Thymus (tissue), 11 donors: Measurements from ENCODE around the gene THEM4. TPM values are rescaled to one million over a fixed set of nuclear protein-coding genes. Genes with fewer than 3 reads are reported as not detected.

Experiments
- DNase-seq, 9 donors: peaks; one replicate each; pipeline ENCODE4 v3.0.0-alpha.2; 2013; ENCODE audit warnings: low spot score in 9 of 9, low read depth in 6 of 9, missing footprints in 1 of 9
- H3K27ac ChIP-seq, 2 donors: one replicate each; pipeline ENCODE4 v1.5.1; 2013; ENCODE audit warnings: control low read depth in 1 of 2, low read depth in 1 of 2, low read length in 1 of 2, mild to moderate bottlenecking in 1 of 2, moderate library complexity in 1 of 2
- H3K27me3 ChIP-seq, 2 donors: one replicate each; pipeline ENCODE4 v1.5.1; 2013; ENCODE audit warnings: low read length in 1 of 2; ENCODE audit not compliant: control insufficient read depth in 2 of 2, insufficient read depth in 1 of 2
- H3K36me3 ChIP-seq, 2 donors: one replicate each; pipeline ENCODE4 v1.5.1; 2013; ENCODE audit warnings: low read length in 1 of 2, mild to moderate bottlenecking in 1 of 2, moderate library complexity in 1 of 2; ENCODE audit not compliant: control insufficient read depth in 2 of 2, insufficient read depth in 2 of 2
- H3K4me1 ChIP-seq, 2 donors: one replicate each; pipeline ENCODE4 v1.5.1; 2013; ENCODE audit warnings: low read length in 2 of 2; ENCODE audit not compliant: control insufficient read depth in 2 of 2, insufficient read depth in 2 of 2
- H3K4me3 ChIP-seq, 2 donors: one replicate each; pipeline ENCODE4 v1.5.1; 2013; ENCODE audit warnings: low read length in 2 of 2, control low read depth in 1 of 2, mild to moderate bottlenecking in 1 of 2
- H3K9me3 ChIP-seq, 2 donors: one replicate each; pipeline ENCODE4 v1.5.1; 2013; ENCODE audit warnings: low read length in 1 of 2, mild to moderate bottlenecking in 1 of 2; ENCODE audit not compliant: control insufficient read depth in 2 of 2, insufficient read depth in 1 of 2
- WGBS: extraction: QIAGEN DNeasy Blood & Tissue Kit; methylation state at CpG from one replicate; pipeline ENCODE4 v1.1.7; 2013; 5-methylcytosine and 5-hydroxymethylcytosine counted together
- polyA plus RNA-seq: library from polyadenylated mRNA; stranded (reverse); fragments of 200-250 nt; gene quantifications from one replicate; pipeline ENCODE4 v1.2.3, GENCODE V29; 2013
- total RNA-seq: library from RNA; stranded (reverse); fragments of 120-200 nt; gene quantifications from one replicate; pipeline ENCODE4 v1.2.4, GENCODE V29; 2013
- donor health status: healthy.

THEM4 gene
- total and polyA plus RNA-seq, 2 donors, result 6.9 to 46.2 TPM

- Histone ChIP-seq H3K4me3 (no peak overlapping the region), H3K27me3 (peaks cover 27 to 44% of the 10 kb centered on the region in 2 donors), H3K4me1 (peaks cover 36 to 39% of the 10 kb centered on the region in 2 donors), H3K36me3 (no peaks in the 10 kb centered on the region), H3K9me3 (peaks cover 0 to 4% of the 10 kb centered on the region in 2 donors), H3K27ac (no peak overlapping the region)
- no peak for DNase-seq
Observed at GRCh38 chr1:151840421-151840820, 68.9 kb downstream of the THEM4 start.

- Histone ChIP-seq H3K4me3 (peak within 1 kb of the TSS; percentile 26 to 42), H3K4me1 (peaks cover 36 to 44% of the 10 kb centered on the region in 2 donors), H3K9me3 (peaks cover 0 to 4% of the 10 kb centered on the region in 2 donors), H3K27me3 (peaks cover 27 to 44% of the 10 kb centered on the region in 2 donors), H3K27ac (peak within 1 kb of the TSS in 1 of 2 donors; percentile 87), H3K36me3 (no peaks in the 10 kb centered on the region)
- whole genome bisulfite sequencing, result 5% methylated on average over 47 of the region's 47 CpGs
- peak in 3 of 9 donors; percentile 65 to 83 (median 70) for DNase-seq
Observed at GRCh38 chr1:151839457-151840403, 69.6 kb downstream of the THEM4 start, which contains the start of gene C2CD4D. TSS of gene C2CD4D (minus strand) at chr1:151839820. CDS start at chr1:151838989, 831 bp downstream.

- peaks cover 27 to 44% of the 10 kb centered on the region in 2 donors for H3K27me3 ChIP-seq
- H3K9me3 ChIP-seq, result peaks cover 0 to 4% of the 10 kb centered on the region in 2 donors
- no peak for DNase-seq
- H3K36me3 ChIP-seq, result no peaks in the 10 kb centered on the region
- WGBS, result 15% methylated on average over 16 of the region's 16 CpGs
- peaks cover 38 to 51% of the 10 kb centered on the region in 2 donors for H3K4me1 ChIP-seq
- H3K27ac ChIP-seq, result peak overlapping the region in 1 of 2 donors; percentile 15
- H3K4me3 ChIP-seq, result peak overlapping the region; percentile 26 to 42
Observed at GRCh38 chr1:151839082-151839412, 70.3 kb downstream of the THEM4 start.

- DNase-seq, result no peak
- H3K27ac ChIP-seq, result peak overlapping the region in 1 of 2 donors; percentile 25
- WGBS, result 1% methylated on average over 117 of the region's 117 CpGs
- peaks cover 0 to 4% of the 10 kb centered on the region in 2 donors for H3K9me3 ChIP-seq
- peak overlapping the region; percentile 26 to 42 for H3K4me3 ChIP-seq
- no peaks in the 10 kb centered on the region for H3K36me3 ChIP-seq
- peaks cover 27 to 44% of the 10 kb centered on the region in 2 donors for H3K27me3 ChIP-seq
- H3K4me1 ChIP-seq, result peaks cover 44 to 57% of the 10 kb centered on the region in 2 donors
Observed at GRCh38 chr1:151838222-151839081, 70.9 kb downstream of the THEM4 start.

- Histone ChIP-seq H3K9me3 (peaks cover 0 to 4% of the 10 kb centered on the region in 2 donors), H3K36me3 (no peaks in the 10 kb centered on the region), H3K27ac (peak overlapping the region in 1 of 2 donors; percentile 25), H3K4me1 (peaks cover 50 to 63% of the 10 kb centered on the region in 2 donors), H3K4me3 (peak overlapping the region in 1 of 2 donors; percentile 42), H3K27me3 (peaks cover 27 to 44% of the 10 kb centered on the region in 2 donors)
- no peak for DNase-seq
- WGBS, result 8% methylated on average over 26 of the region's 26 CpGs
Observed at GRCh38 chr1:151837884-151838221, 71.5 kb downstream of the THEM4 start.

- Histone ChIP-seq H3K4me3 (no peak overlapping the region), H3K27ac (no peak overlapping the region), H3K27me3 (peaks cover 27 to 44% of the 10 kb centered on the region in 2 donors), H3K9me3 (peaks cover 0 to 4% of the 10 kb centered on the region in 2 donors), H3K4me1 (peaks cover 56 to 70% of the 10 kb centered on the region in 2 donors), H3K36me3 (no peaks in the 10 kb centered on the region)
- DNase-seq, result no peak
- WGBS, result 13% methylated on average over 3 of the region's 3 CpGs
Observed at GRCh38 chr1:151837197-151837596, 72.1 kb downstream of the THEM4 start.

GRCh38 chr1:151835596-151835995 lies 73.7 kb downstream of the THEM4 start:
- WGBS, result 99% methylated on average over 7 of the region's 7 CpGs
- peaks cover 27 to 39% of the 10 kb centered on the region in 2 donors for H3K27me3 ChIP-seq
- no peak for DNase-seq

GRCh38 chr1:151834239-151834638 lies 75.1 kb downstream of the THEM4 start:
- H3K36me3 ChIP-seq, result no peaks in the 10 kb centered on the region
- peaks cover 15 to 26% of the 10 kb centered on the region in 2 donors for H3K27me3 ChIP-seq
- peaks cover 71 to 85% of the 10 kb centered on the region in 2 donors for H3K4me1 ChIP-seq
- 61% methylated on average over 3 of the region's 3 CpGs for WGBS
- H3K4me3 ChIP-seq, result no peak overlapping the region
- peaks cover 0 to under 1% of the 10 kb centered on the region in 2 donors for H3K9me3 ChIP-seq
- DNase-seq, result no peak
- no peak overlapping the region for H3K27ac ChIP-seq

More at GRCh38 chr1:151835596-151835995, 73.7 kb downstream of the THEM4 start:
- Histone ChIP-seq H3K36me3 (no peaks in the 10 kb centered on the region), H3K9me3 (peaks cover 0 to 4% of the 10 kb centered on the region in 2 donors), H3K27ac (no peak overlapping the region), H3K4me1 (peaks cover 68 to 84% of the 10 kb centered on the region in 2 donors), H3K4me3 (no peak overlapping the region)
